ENCODE results near the gene CBFA2T2.
"Not testable (repeated sequence)": the region's sequence is repeated elsewhere in the genome, so short reads cannot be mapped to it uniquely, and the experiment has no call there.

The CBFA2T2 gene

DNA sequence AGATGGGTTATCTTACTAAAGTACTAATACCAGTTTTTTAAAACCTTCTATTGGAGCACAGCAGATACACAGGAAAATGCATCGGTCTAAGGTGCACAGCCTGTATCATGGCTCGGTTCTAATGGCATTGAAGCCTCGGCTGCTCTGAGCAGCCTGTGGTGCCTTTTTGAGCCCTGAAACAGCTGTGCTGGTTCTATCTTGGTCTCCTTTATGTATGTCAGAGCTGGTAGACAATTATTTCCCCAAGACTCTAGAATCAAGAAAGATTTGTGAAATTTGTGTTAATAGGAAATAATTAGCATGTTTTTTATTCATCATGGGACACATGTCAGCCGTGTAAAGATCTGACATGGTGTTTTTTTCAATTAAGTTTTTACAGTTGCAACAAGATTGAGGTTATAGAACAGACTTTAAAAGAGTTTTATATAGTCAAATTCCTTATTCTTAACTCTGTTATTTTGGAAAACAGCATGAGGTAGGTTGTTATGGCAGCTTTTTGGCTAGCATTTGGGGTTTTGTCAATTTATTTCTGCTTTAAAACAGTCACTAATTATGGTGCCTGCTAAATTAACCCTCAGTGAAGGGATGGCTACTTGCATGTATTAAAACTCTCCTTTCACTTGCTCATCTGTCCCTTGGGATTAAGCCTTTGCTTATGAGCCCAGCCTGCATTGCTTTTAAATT is 132.0 kb downstream of the CBFA2T2 start:
- DNase-seq (ENCODE audit: low read depth in 1 of 2, low spot score in 1 of 2) = no peak

DNA sequence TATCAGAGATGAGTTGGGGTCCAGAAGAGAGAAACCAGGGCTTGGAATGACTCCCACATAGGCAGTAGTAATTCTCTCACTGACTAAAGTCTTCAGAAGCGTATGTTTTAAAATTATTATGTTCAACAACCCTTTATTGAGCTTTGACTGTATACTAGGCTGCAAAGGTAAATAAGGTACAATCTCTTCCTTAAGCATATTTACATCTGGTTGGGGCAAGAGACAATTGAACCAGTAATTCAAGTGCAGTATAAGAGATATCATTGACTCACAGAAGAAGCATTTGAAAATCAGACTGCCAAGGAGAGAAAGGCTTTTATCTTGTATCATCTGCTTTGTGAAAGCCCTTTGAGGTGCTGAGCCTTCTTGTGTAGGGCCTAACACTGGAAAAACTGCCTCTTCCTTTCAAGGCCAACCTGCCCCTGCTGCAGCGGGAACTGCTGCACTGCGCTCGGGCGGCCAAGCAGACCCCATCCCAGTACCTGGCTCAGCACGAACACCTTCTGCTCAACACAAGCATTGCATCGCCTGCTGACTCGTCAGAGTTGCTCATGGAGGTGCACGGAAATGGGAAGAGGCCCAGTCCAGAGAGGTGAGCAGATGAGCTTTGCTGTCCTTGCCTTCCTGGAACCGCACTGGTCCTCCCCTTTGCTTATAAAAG is 132.9 kb downstream of the CBFA2T2 start:
- no peak for DNase-seq (ENCODE audit: low read depth in 1 of 2, low spot score in 1 of 2)

GRCh38 chr20:33624399-33624798 is 134.5 kb downstream of the CBFA2T2 start:
- DNase-seq (ENCODE audit: low read depth in 1 of 2, low spot score in 1 of 2) = no peak

GRCh38 chr20:33626190-33626589 is 136.3 kb downstream of the CBFA2T2 start:
- no peak for DNase-seq (ENCODE audit: low read depth in 1 of 2, low spot score in 1 of 2)

- no peak for DNase-seq (ENCODE audit: low read depth in 1 of 2, low spot score in 1 of 2)
These were observed 137.8 kb downstream of the CBFA2T2 start for GRCh38 chr20:33627577-33628216.

- no peak for DNase-seq (ENCODE audit: low read depth in 1 of 2, low spot score in 1 of 2)
These were observed 139.6 kb downstream of the CBFA2T2 start for GRCh38 chr20:33629533-33629932.

DNA sequence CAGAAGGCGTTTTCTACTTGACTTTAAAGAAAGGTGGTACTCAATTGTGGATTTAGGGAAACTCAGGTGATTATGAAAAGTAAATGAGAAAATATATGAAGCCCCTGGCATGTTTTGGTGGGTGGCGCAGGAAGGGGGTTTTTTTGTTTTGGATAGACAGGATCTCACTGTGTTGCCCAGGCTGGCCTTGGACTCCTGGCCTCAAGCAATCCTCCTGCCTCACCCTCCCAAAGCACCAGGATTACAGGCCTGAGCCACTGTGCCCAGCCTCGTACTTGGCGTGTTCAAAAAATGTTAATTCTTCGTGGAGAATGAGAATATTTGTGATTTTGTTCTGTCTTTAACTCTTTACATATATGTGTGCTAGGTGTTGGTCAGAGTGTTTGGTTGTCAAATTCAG is 140.1 kb downstream of the CBFA2T2 start:
- no peak for DNase-seq (ENCODE audit: low read depth in 1 of 2, low spot score in 1 of 2)

- no peak for DNase-seq (ENCODE audit: low read depth in 1 of 2, low spot score in 1 of 2)
These were observed 140.6 kb downstream of the CBFA2T2 start for GRCh38 chr20:33630507-33630906.

GRCh38 chr20:33631910-33632309 is 142.0 kb downstream of the CBFA2T2 start:
- DNase-seq (ENCODE audit: low read depth in 1 of 2, low spot score in 1 of 2) = not testable (repeated sequence)

GRCh38 chr20:33635341-33635740 is 145.4 kb downstream of the CBFA2T2 start:
- no peak for DNase-seq (ENCODE audit: low read depth in 1 of 2, low spot score in 1 of 2)

GRCh38 chr20:33636776-33637175 is 146.9 kb downstream of the CBFA2T2 start:
- no peak for DNase-seq (ENCODE audit: low read depth in 1 of 2, low spot score in 1 of 2)

DNA sequence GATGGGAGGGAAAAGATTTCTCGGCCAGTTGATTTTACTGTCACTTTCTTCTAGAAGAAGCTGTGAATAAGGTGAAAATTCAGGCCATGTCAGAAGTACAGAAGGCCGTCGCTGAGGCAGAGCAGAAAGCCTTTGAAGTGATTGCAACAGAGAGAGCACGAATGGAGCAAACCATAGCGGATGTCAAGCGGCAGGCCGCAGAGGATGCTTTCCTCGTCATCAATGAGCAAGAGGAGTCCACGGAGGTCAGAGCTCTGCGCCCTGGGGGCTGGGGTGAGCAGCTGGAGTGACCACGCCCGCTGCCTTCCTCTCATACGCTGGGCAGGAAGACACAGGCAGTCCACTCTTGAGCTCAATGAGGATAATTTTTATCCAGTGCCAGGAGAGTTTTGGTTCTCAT is 150.4 kb downstream of the CBFA2T2 start:
- no peak for DNase-seq (ENCODE audit: low read depth in 1 of 2, low spot score in 1 of 2)

DNA sequence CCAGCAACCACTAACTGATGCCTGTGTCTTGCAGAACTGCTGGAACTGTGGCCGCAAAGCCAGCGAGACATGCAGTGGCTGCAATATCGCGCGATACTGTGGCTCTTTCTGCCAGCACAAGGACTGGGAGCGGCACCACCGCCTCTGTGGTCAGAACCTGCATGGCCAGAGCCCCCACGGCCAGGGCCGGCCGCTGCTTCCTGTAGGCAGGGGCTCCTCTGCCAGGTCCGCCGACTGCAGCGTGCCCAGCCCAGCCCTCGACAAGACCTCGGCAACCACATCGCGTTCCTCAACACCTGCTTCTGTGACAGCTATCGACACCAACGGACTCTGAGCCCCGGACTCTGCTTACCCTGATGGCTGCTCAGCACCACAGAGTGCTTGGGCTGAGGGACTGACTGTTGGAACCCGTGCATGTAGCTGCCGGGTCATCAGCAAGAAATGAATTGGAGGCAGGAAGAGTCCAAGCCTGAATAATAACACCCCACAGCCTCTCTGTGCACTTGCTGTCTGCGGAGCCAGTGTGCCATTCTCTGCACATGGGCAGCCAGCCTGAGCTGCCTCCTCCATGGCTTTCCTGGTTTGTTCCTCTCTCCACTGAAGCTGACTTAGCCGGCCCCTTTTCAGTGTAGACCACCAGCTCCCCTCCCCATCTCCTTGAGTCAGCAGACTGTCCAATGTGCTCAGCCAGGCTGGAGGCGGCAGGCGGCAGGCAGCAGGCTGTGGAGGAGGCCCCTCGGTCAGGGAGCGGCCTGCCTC is 154.6 kb downstream of the CBFA2T2 start:
- DNase-seq (ENCODE audit: low read depth in 1 of 2, low spot score in 1 of 2) = no peak

GRCh38 chr20:33645072-33645358 is 155.1 kb downstream of the CBFA2T2 start:
- no peak for DNase-seq (ENCODE audit: low read depth in 1 of 2, low spot score in 1 of 2)

GRCh38 chr20:33645396-33645795 is 155.5 kb downstream of the CBFA2T2 start:
- no peak for DNase-seq (ENCODE audit: low read depth in 1 of 2, low spot score in 1 of 2)

DNA sequence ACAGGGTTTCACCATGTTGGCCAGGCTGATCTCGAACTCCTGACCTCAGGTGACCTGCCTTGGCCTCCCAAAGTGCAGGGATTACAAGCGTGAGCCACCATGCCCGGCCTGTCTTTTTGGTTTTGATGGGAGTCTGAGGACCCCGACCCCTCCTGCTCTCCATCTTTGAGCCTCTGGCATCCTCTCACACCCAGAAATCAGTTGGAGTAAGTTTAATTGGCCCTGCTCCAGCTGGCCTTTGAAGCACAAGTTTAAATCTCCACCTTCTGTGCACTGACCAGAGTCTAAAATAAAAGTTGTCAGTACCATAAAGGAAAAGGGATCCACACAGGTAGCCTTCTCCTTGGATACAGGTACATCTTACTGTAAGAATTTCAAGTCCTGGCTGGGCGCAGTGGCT is 156.3 kb downstream of the CBFA2T2 start:
- no peak for DNase-seq (ENCODE audit: low read depth in 1 of 2, low spot score in 1 of 2)

DNA sequence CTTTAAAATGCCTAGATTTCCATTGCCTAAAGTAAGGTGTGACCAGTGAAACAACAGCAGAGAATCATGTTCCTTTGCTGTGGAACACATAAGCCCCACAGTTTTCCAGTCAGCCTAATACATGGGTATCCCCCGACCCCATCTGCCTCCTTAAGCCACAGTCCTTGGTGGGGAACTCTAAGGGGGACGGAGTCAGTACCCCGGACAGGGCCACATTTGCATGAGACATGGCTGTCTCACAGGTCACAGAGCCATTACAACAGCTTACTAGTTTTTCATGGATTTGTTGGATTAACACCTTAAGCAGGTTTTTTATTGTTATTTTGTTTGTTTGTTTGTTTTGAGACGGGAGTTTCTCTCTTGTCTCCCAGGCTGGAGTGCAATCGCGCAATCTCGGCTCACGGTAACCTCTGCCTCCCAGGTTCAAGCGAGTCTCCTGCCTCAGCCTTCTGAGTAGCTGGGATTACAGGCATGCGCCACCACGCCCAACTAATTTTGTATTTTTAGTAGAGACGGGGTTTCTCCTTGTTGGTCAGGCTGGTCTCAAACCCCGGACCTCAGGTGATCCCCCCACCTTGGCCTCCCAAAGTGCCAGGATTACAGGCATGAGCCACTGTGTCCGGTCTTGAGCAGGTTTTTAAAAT is 157.2 kb downstream of the CBFA2T2 start:
- DNase-seq (ENCODE audit: low read depth in 1 of 2, low spot score in 1 of 2) = not testable (repeated sequence)

- DNase-seq (ENCODE audit: low read depth in 1 of 2, low spot score in 1 of 2) = no peak
These were observed 157.9 kb downstream of the CBFA2T2 start for GRCh38 chr20:33647603-33648395.

DNA sequence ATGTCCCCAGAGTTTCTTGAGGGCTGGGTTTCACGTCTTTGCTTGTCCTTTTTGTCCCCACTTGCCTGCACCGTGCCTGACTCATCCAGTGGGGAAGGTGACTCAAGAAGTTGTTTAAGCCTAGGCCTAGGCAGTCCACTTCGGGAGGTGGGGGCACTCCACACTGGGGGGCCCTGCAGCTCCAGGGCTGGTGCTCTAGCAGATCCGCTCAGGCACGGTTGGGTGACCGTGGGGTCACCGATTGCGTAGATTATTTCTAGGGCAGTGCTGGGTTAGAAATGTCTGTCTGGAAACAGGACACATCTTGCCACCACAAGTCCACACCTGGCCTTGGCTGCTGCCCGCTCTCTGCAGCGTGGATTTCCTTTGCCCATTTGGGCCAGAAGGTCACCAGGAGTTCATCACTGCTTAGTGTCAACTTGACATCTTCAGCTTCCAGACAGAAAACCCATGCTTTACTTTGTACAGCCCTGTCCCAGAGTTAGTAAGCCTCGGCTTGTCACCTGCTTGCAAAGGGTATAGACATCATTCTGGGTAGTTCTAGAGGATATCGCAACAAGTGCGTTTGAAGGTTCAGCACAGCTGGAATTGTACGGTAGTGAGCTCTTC is 158.6 kb downstream of the CBFA2T2 start:
- no peak for DNase-seq (ENCODE audit: low read depth in 1 of 2, low spot score in 1 of 2)

DNA sequence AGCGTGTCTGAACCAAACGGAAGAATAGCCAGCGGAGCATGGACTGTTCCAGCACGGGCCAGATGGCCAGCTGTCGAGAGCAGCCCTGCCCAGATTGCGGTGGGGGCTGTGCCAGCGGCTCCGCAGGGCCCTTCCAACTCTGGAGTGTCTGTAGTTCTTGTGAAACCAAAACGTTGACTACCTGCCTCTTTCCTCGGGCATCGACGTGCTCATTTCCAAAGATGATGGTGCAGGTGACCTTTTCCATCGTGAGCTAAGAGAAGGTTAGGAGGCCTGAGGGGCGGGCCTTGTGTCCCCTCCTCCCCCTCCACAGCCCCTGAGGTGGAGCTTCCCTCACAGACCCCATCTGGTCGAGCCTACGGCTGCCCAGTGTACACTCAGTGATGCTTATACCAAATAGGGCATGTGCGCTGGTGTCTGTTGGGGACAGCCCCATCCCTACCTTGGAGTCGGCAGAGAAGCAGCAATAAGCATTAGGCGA is 159.3 kb downstream of the CBFA2T2 start:
- no peak for DNase-seq (ENCODE audit: low read depth in 1 of 2, low spot score in 1 of 2)

All from activated CD4-positive, alpha-beta T cell treated with anti-CD3 and anti-CD28 coated beads, Interleukin-2, amount 50 U/mL, for 24 hours (primary cell).